ENCODE data around the gene CAB39.

The CAB39 gene

DNA sequence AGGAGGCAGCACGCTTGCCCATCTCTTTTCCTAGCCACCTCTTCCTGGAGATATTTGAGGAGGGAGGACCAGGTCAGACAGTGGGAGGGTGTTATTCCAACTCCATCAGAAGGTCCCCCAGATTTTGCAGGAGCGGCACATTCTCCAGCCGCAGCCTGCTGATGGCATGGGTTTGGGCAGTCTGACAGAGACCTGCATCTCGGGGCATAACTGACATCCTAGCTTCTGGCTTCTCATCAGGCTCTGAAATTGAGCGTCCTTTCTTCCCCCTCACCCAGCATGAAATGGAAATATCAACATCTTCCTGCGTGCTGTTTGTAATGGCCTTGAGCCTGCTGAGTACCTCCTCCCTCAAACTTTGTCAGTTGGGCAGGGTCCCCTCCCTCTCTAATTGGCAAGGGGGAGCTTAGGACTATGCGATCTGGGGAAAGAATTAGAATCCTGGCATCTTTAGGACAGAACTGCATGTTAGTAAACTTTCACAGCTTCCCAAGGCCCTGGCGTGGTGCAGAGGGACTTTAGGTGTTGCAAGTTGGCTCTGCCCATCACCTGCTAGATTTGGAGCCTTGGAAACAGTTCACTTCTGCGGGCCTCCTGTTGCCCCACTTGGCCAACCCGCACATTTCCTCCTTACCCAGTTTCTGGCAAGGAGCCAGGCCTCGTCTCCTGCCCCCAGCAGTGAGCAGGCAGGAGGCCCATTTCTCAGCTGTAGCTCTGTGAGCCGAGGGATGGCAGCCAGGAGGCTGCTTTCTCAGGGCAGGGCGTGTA lies 154.3 kb downstream of the CAB39 start:
- DNase-seq (ENCODE audit: low read depth) = no peak
- TF ChIP-seq, protein P1, sequence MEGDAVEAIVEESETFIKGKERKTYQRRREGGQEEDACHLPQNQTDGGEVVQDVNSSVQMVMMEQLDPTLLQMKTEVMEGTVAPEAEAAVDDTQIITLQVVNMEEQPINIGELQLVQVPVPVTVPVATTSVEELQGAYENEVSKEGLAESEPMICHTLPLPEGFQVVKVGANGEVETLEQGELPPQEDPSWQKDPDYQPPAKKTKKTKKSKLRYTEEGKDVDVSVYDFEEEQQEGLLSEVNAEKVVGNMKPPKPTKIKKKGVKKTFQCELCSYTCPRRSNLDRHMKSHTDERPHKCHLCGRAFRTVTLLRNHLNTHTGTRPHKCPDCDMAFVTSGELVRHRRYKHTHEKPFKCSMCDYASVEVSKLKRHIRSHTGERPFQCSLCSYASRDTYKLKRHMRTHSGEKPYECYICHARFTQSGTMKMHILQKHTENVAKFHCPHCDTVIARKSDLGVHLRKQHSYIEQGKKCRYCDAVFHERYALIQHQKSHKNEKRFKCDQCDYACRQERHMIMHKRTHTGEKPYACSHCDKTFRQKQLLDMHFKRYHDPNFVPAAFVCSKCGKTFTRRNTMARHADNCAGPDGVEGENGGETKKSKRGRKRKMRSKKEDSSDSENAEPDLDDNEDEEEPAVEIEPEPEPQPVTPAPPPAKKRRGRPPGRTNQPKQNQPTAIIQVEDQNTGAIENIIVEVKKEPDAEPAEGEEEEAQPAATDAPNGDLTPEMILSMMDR (IDR thresholded peaks at IDR 0.05; ENCODE audit: control insufficient read depth, insufficient read depth, low read depth, low read length, missing control alignments) = no peak
- H3K4me3 ChIP-seq (ENCODE audit: control insufficient read depth, low read depth, low read length) = no peak overlapping the region

DNA sequence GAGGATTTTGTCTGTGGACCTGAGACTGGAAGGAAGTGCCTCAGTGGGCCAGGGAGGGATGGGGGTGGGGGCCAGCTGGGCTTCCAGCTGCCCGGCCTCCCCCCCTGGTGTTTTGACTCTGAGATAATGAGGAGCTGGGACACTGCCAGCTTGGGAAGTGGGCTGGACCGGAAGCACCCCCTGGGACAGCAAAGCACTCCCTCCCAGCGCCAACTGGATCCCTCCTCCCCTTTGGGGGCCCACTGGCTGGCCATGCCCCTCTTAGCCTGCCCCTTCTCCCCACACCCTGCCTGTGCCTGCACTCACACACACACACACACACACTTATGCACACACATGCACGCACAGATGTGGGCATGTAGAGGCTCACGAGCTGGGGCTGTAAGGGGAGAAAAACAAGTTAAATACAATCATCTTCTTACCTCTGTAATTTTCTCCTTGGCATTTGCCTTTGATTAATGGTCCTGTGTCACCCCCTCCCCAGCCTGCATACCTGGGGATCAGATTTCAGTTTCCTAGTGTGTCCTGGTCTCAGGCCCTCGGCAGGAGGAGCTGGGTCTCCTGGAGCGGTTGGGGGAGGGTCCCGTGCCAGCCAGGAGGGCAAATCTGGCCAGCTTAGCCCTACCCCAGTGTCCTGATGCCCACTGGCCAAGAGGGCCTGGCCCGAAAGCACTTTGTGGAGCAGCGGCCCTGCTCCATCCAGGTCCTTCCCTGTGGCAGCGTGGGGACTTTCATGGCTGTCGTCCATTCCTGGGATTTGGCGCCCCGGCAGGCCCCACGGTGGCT lies 155.7 kb downstream of the CAB39 start:
- no peak overlapping the region for H3K4me3 ChIP-seq (ENCODE audit: control insufficient read depth, low read depth, low read length)
- TF ChIP-seq, protein P1 (IDR thresholded peaks at IDR 0.05; ENCODE audit: control insufficient read depth, insufficient read depth, low read depth, low read length, missing control alignments) = no peak
- DNase-seq (ENCODE audit: low read depth) = no peak

DNA sequence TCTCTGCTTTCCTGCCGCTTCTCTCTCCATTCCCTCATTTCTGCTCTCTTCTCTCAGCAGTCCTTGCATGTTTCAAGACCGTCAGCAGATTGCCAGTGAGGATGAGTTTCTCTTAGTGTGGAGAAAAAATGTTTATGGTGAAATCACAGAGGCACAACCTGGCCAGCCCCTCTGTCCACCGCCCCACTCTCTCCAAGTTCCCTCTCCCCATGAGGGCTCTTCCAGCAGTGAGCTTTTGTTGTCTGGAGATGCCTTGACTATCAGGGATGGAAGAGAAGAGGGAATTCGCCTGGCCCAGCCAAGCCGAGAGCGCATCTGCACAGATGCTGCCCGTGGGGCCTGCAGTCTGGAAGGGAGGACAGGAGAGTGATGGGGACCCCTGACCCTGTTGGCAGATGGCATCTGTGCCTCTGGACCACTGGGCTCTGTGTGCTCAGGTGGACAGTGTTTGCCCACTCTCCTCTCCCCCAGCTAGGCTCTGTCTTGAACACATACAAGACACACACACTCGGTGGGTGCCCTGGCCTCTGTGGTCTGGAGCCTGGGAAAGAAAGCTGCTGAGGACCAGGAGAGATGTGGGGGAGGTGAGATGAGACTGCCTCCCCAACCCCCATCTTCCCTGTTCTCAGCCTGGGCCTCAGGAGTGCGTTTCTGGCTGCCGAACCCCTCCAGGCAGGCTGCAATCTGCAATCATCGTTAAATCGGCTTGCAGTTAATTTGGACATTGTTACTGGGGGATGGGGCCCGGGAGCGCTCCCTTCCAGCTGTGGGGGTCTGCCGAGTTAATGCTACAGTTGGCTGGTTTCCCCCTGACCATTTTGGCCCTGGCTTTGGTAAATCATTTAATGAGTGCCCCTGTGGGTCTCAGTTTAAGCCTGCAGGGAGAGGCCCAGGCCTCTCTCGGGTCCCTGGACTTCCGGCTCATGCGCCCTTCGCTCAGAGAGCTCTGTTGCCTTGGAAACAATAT lies 156.6 kb downstream of the CAB39 start:
- no peak for DNase-seq (ENCODE audit: low read depth)
- TF ChIP-seq, protein P1 (IDR thresholded peaks at IDR 0.05; ENCODE audit: control insufficient read depth, insufficient read depth, low read depth, low read length, missing control alignments) = no peak
- no peak overlapping the region for H3K4me3 ChIP-seq (ENCODE audit: control insufficient read depth, low read depth, low read length)

DNA sequence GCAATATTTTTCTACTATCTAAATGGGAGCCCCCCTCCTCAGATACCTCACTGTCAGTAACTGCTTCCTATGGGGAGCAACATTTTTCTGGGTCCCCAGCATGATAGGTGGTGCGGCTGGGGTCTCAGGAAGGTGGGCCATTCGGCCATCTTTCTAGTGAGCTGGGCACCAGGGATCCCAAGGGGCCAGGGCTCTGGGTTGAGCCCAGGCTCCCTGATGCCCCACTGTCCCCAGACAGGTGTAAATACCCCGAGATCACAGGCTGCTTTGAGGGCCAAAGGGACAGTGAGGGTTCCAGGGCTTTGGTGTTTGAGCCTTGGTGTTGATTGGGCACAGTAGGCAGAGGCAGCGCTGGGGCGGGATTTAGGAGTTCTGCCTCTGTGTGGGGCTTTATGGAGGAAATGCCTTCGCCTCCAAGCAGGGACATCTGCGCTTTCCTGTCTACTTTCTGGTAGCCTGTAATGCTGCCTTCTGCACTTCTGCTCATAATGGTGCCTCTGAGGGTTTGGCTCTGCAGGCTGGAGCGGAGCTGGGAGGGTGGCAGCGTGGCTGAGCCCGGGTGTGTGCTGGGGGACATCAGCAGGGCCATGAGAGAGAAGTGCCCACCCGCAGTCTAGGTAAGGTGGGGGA lies 157.4 kb downstream of the CAB39 start:
- TF ChIP-seq, protein P1 (IDR thresholded peaks at IDR 0.05; ENCODE audit: control insufficient read depth, insufficient read depth, low read depth, low read length, missing control alignments) = no peak
- DNase-seq (ENCODE audit: low read depth) = no peak

More for the DNA sequence above, 157.4 kb downstream of the CAB39 start:
- no peak overlapping the region for H3K4me3 ChIP-seq (ENCODE audit: control insufficient read depth, low read depth, low read length)
